NT2/D1 (cell line): ENCODE measurements around the gene RAB7A.

ENCODE experiments used
- DNase-seq: peaks from one replicate; pipeline ENCODE4 v3.0.0-alpha.2; 2011; ENCODE audit warnings: low read depth, low spot score
- H3K27me3 ChIP-seq: 2 replicates; pipeline ENCODE4 v1.6.0; 2011; ENCODE audit warnings: mild to moderate bottlenecking; ENCODE audit not compliant: insufficient read length, insufficient read depth
- H3K36me3 ChIP-seq: 2 replicates; pipeline ENCODE4 v1.6.1; 2011; ENCODE audit warnings: mild to moderate bottlenecking, low read length, mixed read lengths; ENCODE audit not compliant: insufficient read depth, insufficient read length
- H3K4me1 ChIP-seq: 2 replicates; pipeline ENCODE4 v1.5.1; 2011; ENCODE audit not compliant: insufficient read depth, insufficient read length
- H3K4me3 ChIP-seq: 2 replicates; pipeline ENCODE4 v1.5.1; 2011; ENCODE audit warnings: low read depth; ENCODE audit not compliant: insufficient read length
- H3K9ac ChIP-seq: 2 replicates; pipeline ENCODE4 v1.6.0; 2011; ENCODE audit warnings: low read depth; ENCODE audit not compliant: insufficient read length
- H3K9me3 ChIP-seq: 2 replicates; pipeline ENCODE4 v1.5.1; 2011; ENCODE audit warnings: mild to moderate bottlenecking, low read length; ENCODE audit not compliant: insufficient read depth
- SUZ12 ChIP-seq: IDR thresholded peaks from 2 replicates; pipeline ENCODE4 v1.6.1; 2011; ENCODE audit not compliant: insufficient read length, insufficient read depth; ENCODE audit errors: extremely low read depth
- YY1 ChIP-seq: IDR thresholded peaks from 2 replicates; pipeline ENCODE4 v1.6.1; 2011; ENCODE audit not compliant: insufficient read length, insufficient read depth
- ZNF274 ChIP-seq: IDR thresholded peaks from 2 replicates; pipeline ENCODE4 v1.6.1; 2011; ENCODE audit warnings: mild to moderate bottlenecking, low read depth, low read length

Gene RAB7A

GRCh38 chr3:128848936-128849335 lies 123.0 kb downstream of the RAB7A start:
- no peak overlapping the region for H3K4me3 ChIP-seq
- no peak for DNase-seq
- peaks cover 7% of the 10 kb centered on the region; the same call in 1 of the 2 replicates for H3K9me3 ChIP-seq
- H3K36me3 ChIP-seq, result no peaks in the 10 kb centered on the region
- peaks cover 2% of the 10 kb centered on the region for H3K27me3 ChIP-seq
- H3K4me1 ChIP-seq, result peaks cover 30% of the 10 kb centered on the region
- H3K9ac ChIP-seq, result no peak overlapping the region
- TF ChIP-seq YY1 (no peak), SUZ12 (no peak), ZNF274 (no peak)

DNA sequence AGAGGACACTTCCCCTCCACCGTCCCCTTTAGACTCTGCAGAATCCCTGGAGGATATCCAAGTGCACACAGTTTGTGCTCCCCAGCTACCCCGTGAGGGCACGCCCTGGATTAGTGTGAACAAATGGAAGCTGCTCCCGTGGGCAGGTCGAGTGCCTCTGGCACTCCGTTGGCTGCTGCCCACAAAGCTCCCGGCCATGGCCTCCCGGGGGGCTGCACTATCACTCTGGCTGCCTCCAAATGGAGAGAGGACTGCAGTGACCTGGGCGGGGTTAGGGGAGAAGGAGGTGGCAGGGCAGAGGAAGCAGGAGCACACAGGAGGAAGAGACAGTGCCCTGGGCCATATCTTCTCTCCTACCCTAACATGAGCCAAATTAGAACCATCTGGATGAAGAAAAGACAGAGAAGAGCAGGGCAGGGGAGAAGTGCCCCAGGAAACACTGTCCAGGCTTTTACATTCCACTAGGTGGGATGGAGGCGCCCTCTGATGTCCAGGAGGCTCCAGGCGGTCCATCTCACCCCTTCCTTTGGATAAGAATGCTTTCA lies 124.0 kb downstream of the RAB7A start:
- no peak overlapping the region for H3K9ac ChIP-seq
- H3K36me3 ChIP-seq, result no peaks in the 10 kb centered on the region
- TF ChIP-seq SUZ12 (no peak), YY1 (no peak), ZNF274 (no peak)
- H3K4me3 ChIP-seq, result no peak overlapping the region
- peaks cover 27% of the 10 kb centered on the region for H3K4me1 ChIP-seq
- peaks cover 2% of the 10 kb centered on the region for H3K27me3 ChIP-seq
- DNase-seq, result no peak
- H3K9me3 ChIP-seq, result peaks cover 17% of the 10 kb centered on the region; the same call in 1 of the 2 replicates

GRCh38 chr3:128850544-128850943 lies 124.6 kb downstream of the RAB7A start:
- Histone ChIP-seq H3K9me3 (peaks cover 23% of the 10 kb centered on the region; the same call in 1 of the 2 replicates), H3K27me3 (peaks cover 2% of the 10 kb centered on the region), H3K4me3 (no peak overlapping the region), H3K4me1 (peaks cover 21% of the 10 kb centered on the region), H3K36me3 (no peaks in the 10 kb centered on the region), H3K9ac (no peak overlapping the region)
- DNase-seq, result no peak
- TF ChIP-seq ZNF274 (no peak), YY1 (no peak), SUZ12 (no peak)

GRCh38 chr3:128851601-128852000 lies 125.6 kb downstream of the RAB7A start:
- Histone ChIP-seq H3K4me1 (peaks cover 15% of the 10 kb centered on the region), H3K27me3 (peaks cover 2% of the 10 kb centered on the region), H3K4me3 (no peak overlapping the region), H3K36me3 (no peaks in the 10 kb centered on the region), H3K9ac (no peak overlapping the region), H3K9me3 (peaks cover 29% of the 10 kb centered on the region; the same call in 1 of the 2 replicates)
- TF ChIP-seq ZNF274, result no peak
- no peak for TF ChIP-seq YY1
- TF ChIP-seq SUZ12, result no peak
- no peak for DNase-seq

GRCh38 chr3:128853826-128854225 lies 127.8 kb downstream of the RAB7A start:
- peaks cover 30% of the 10 kb centered on the region for H3K9me3 ChIP-seq
- H3K27me3 ChIP-seq, result peaks cover 2% of the 10 kb centered on the region
- H3K4me1 ChIP-seq, result peaks cover 8% of the 10 kb centered on the region
- no peak for DNase-seq
- no peak overlapping the region for H3K4me3 ChIP-seq
- no peak overlapping the region for H3K9ac ChIP-seq
- no peaks in the 10 kb centered on the region for H3K36me3 ChIP-seq
- TF ChIP-seq ZNF274 (no peak), YY1 (no peak), SUZ12 (no peak)

GRCh38 chr3:128854475-128854874 lies 128.5 kb downstream of the RAB7A start:
- H3K9ac ChIP-seq, result no peak overlapping the region
- H3K4me3 ChIP-seq, result no peak overlapping the region
- no peak for DNase-seq
- no peak for TF ChIP-seq SUZ12
- no peak for TF ChIP-seq YY1
- no peak for TF ChIP-seq ZNF274
- peaks cover 36% of the 10 kb centered on the region for H3K9me3 ChIP-seq
- peaks cover 3% of the 10 kb centered on the region for H3K36me3 ChIP-seq
- H3K27me3 ChIP-seq, result no peaks in the 10 kb centered on the region
- H3K4me1 ChIP-seq, result peaks cover 7% of the 10 kb centered on the region

GRCh38 chr3:128855569-128855968 lies 129.6 kb downstream of the RAB7A start:
- H3K4me3 ChIP-seq, result no peak overlapping the region
- no peak for TF ChIP-seq ZNF274
- TF ChIP-seq SUZ12, result no peak
- no peak for TF ChIP-seq YY1
- no peaks in the 10 kb centered on the region for H3K27me3 ChIP-seq
- no peak overlapping the region for H3K9ac ChIP-seq
- peaks cover 47% of the 10 kb centered on the region for H3K9me3 ChIP-seq
- no peak for DNase-seq
- peaks cover under 1% of the 10 kb centered on the region for H3K4me1 ChIP-seq
- peaks cover 8% of the 10 kb centered on the region for H3K36me3 ChIP-seq
